ENCODE measurements around the gene ALG12. TPM values are rescaled to one million over a fixed set of nuclear protein-coding genes. Genes with fewer than 3 reads are reported as not detected.

ALG12 gene
- total and polyA plus RNA-seq, 2 of the 8 experiments (the other 6 are each of a cell fraction or from before 2014, with no cell fraction given) = 13.4 to 22.5 TPM

- ChIA-PET CTCF (ENCODE audit: partially characterized antibody) (interaction anchor here (0.9 to 2.1 kb wide), 4 partner anchors 18 to 54 kb away, joined by 3 to 6 read pairs (median 4); no protein-coding TSS in a partner anchor), POLR2A (ENCODE audit: partially characterized antibody) (interaction anchor here (1.3 to 2.2 kb wide), 4 partner anchors 14 to 45 kb away, joined by 3 to 8 read pairs (median 3); partner anchors contain the start of gene PIM3)
- Histone ChIP-seq H2BK15ac (ENCODE audit: low read length) (0 out of 2 replicates have a peak overlapping the region, but pooled peaks have one; percentile 72), H3K4me1 (replicated peaks in 1 of 4; ENCODE audit: control insufficient read depth in 3 of 4, insufficient read depth in 4 of 4, low read length in 3 of 4) (peaks cover 5 to 21% (median 10%) of the 10 kb centered on the region in 4 experiments), H3K27me3 (replicated peaks in 1 of 4; ENCODE audit: control insufficient read depth in 3 of 4, extremely low read depth in 1 of 4, insufficient read depth in 3 of 4, low read length in 3 of 4) (no peaks in the 10 kb centered on the region; a peak in 1 of 7 replicates), H3K4ac (replicated peaks; ENCODE audit: insufficient read length, low read depth, low read length) (no peak overlapping the region), H3K79me2 (ENCODE audit: control insufficient read depth in 1 of 2, insufficient read depth in 2 of 2, low read length in 2 of 2) (no peaks in the 10 kb centered on the region), H3K56ac (replicated peaks; ENCODE audit: insufficient read length, low read depth, low read length) (no peak overlapping the region), H3K18ac (ENCODE audit: extremely low read depth, low read length) (peak overlapping the region; percentile 32; the same call in 1 of the 2 replicates), H3K23me2 (ENCODE audit: low read depth, low read length) (peaks cover 11% of the 10 kb centered on the region; the same call in 1 of the 2 replicates), H3K14ac (ENCODE audit: insufficient read length) (no peak overlapping the region), H3K9me3 (ENCODE audit: insufficient read depth in 2 of 2, low read depth in 1 of 2, low read length in 1 of 2) (no peaks in the 10 kb centered on the region), H3K27ac (ENCODE audit: low read depth, low read length) (no peak overlapping the region), H2BK120ac (replicated peaks; ENCODE audit: low read depth, low read length) (no peak overlapping the region), H2BK5ac (ENCODE audit: low read depth, low read length) (peak overlapping the region; percentile 75), H2AK5ac (ENCODE audit: low read depth, low read length) (0 out of 2 replicates have a peak overlapping the region, but pooled peaks have one; percentile 82), H4K5ac (ENCODE audit: insufficient read length, low read depth, low read length) (no peak overlapping the region), H4K8ac (ENCODE audit: extremely low read depth, insufficient read depth, low read length) (peak overlapping the region; percentile 38), H2BK20ac (ENCODE audit: low read length) (no peak overlapping the region), H3K9ac (replicated peaks in 1 of 4; ENCODE audit: extremely low read depth in 1 of 4, low read depth in 3 of 4, low read length in 3 of 4) (no peak overlapping the region), H3K23ac (ENCODE audit: insufficient read length) (no peak overlapping the region), H3K4me3 (ENCODE audit: extremely low read depth in 1 of 4, insufficient read depth in 2 of 4, low read depth in 3 of 4, low read length in 4 of 4) (no peak overlapping the region), H2BK12ac (ENCODE audit: low read depth, low read length) (peak overlapping the region; percentile 87; the same call in 1 of the 2 replicates), H3K36me3 (ENCODE audit: control insufficient read depth in 2 of 4, insufficient read depth in 4 of 4, low read length in 3 of 4) (no peaks in the 10 kb centered on the region), H4K20me1 (replicated peaks in 1 of 2; ENCODE audit: control insufficient read depth in 1 of 2, insufficient read depth in 2 of 2, low read length in 2 of 2) (peaks cover 0 to 3% of the 10 kb centered on the region in 2 experiments), H3K4me2 (ENCODE audit: insufficient read depth in 1 of 2, low read depth in 2 of 2, low read length in 2 of 2) (no peak overlapping the region), H2AFZ (ENCODE audit: low read length) (no peak overlapping the region), H3K79me1 (ENCODE audit: low read depth, low read length) (no peaks in the 10 kb centered on the region), H4K91ac (replicated peaks; ENCODE audit: insufficient read length, low read length) (no peak overlapping the region)
- no peak for FAIRE-seq
- no peak for DNase-seq (ENCODE audit: low read depth in 1 of 2, low spot score in 2 of 2)
- no peak for TF ChIP-seq MAFK (IDR thresholded peaks at IDR 0.05; ENCODE audit: low read depth, low read length)
- no peak for TF ChIP-seq NRF1 (IDR thresholded peaks at IDR 0.05; ENCODE audit: low read depth, low read length)
- TF ChIP-seq USF2 (IDR thresholded peaks at IDR 0.05; ENCODE audit: low read length) = no peak
- no peak for TF ChIP-seq HDAC6 (IDR thresholded peaks at IDR 0.05; ENCODE audit: low read depth, low read length)
- 87% methylated on average over 26 of the region's 27 CpGs; no CpG with 5 or more reads in 1 of the 2 experiments for WGBS, 2 experiments (ENCODE audit: extremely low coverage in 1 of 2, insufficient coverage in 1 of 2, insufficient read length in 1 of 2, insufficient replicate concordance in 2 of 2, low coverage in 1 of 2, low lambda C conversion rate in 2 of 2, missing lambda C conversion rate in 1 of 2)
These were observed 19.7 kb upstream of the ALG12 start for GRCh38 chr22:49937758-49938564.

Measured in H1 (cell line).